A549 treated with AZD2906 at 1 μM for 4 hours (cell line): ENCODE data around the gene LYPD8. TPM values are rescaled to one million over a fixed set of nuclear protein-coding genes. Genes with fewer than 3 reads are reported as not detected.

ENCODE experiments used
- total RNA-seq: library from RNA; stranded (reverse); fragments of 200-300 nt; extraction: Qiagen RNA extraction; gene quantifications from 5 replicates; pipeline ENCODE4 v1.2.3, GENCODE V29; 2022

Gene LYPD8
- total RNA-seq = 0.07 to 0.22 TPM (median 0.10 TPM) in 5 replicates

GRCh38 chr1:248755517-248755916, at the start of gene LYPD8:
Gene LYPD8 (minus strand): TSS chr1:248755759. CDS start chr1:248751081, 4,678 bp downstream.

DNA sequence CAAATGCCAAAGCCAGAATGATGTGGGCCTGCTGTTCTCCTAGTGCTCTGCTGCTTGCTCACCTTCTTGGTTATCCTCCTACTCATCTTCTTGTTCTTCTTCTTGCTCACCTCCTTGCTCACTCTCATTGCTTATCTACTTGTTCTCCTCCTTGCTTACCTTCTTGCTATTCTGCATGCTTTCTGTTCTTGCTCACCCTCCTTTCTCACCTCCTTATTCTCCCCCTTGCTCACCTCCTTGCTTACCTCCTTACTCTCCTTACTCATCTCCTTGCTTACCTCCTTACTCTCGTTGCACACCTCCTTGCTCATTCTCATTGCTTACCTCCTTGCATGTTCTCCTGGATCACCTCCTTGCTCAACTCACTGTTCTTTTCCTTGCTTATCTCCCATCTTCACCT, 52.8 kb downstream of the LYPD8 start, which contains the start of gene OR14I1:
Gene OR14I1 (minus strand): TSS at position 53 of the 400 bp plus-strand sequence.

Other genes with a start within 250 kb of the LYPD8 start
- gene OR2G6, start 247.7 kb downstream of the LYPD8 start, total RNA-seq = not detected in 5 replicates
- not detected in 5 replicates for gene OR2T29, start 193.0 kb downstream of the LYPD8 start, total RNA-seq
- gene OR2T34, start 181.0 kb downstream of the LYPD8 start, total RNA-seq = not detected in 5 replicates
- not detected in 5 replicates for gene OR2T10, start 158.1 kb downstream of the LYPD8 start, total RNA-seq
- gene OR2T11, start 120.7 kb downstream of the LYPD8 start, total RNA-seq = not detected in 5 replicates
- gene OR2T35, start 110.5 kb downstream of the LYPD8 start, total RNA-seq = not detected in 5 replicates
- not detected in 5 replicates for gene OR2T27, start 100.2 kb downstream of the LYPD8 start, total RNA-seq
- not detected in 5 replicates for gene OR14I1, start 53.0 kb downstream of the LYPD8 start, total RNA-seq
- 19.6 to 24.8 TPM (median 23.8 TPM) in 5 replicates for gene SH3BP5L, start 70.2 kb upstream of the LYPD8 start, total RNA-seq
- gene ZNF672, start 82.5 kb upstream of the LYPD8 start, total RNA-seq = 14.3 to 20.1 TPM (median 19.5 TPM) in 5 replicates
- gene ZNF692, start 103.3 kb upstream of the LYPD8 start, total RNA-seq = 11.6 to 22.0 TPM (median 18.1 TPM) in 5 replicates
- 3.1 to 4.1 TPM (median 3.5 TPM) in 5 replicates for gene PGBD2, start 150.5 kb upstream of the LYPD8 start, total RNA-seq